ENCODE measurements around the gene STK32B.

DNA sequence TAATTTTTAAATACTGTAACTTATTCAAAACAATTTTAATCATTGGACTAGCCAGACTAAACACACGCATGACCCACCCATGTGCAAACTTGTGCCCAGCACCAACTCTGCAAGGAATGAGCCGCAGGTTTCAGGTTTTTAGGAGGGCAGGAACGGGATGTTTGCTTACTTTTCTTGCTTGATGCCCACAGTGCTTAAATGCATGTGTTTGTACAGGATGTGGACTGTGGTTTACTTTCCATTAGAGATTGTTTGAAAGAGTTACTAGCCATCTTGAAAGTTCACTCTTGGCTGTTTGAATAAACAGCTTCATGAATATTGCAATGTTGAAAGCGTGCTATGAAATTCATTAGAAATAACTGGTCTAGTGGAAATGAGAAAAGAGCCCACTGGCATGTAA is 83.3 kb downstream of the STK32B start:
- TF ChIP-seq, protein P1, sequence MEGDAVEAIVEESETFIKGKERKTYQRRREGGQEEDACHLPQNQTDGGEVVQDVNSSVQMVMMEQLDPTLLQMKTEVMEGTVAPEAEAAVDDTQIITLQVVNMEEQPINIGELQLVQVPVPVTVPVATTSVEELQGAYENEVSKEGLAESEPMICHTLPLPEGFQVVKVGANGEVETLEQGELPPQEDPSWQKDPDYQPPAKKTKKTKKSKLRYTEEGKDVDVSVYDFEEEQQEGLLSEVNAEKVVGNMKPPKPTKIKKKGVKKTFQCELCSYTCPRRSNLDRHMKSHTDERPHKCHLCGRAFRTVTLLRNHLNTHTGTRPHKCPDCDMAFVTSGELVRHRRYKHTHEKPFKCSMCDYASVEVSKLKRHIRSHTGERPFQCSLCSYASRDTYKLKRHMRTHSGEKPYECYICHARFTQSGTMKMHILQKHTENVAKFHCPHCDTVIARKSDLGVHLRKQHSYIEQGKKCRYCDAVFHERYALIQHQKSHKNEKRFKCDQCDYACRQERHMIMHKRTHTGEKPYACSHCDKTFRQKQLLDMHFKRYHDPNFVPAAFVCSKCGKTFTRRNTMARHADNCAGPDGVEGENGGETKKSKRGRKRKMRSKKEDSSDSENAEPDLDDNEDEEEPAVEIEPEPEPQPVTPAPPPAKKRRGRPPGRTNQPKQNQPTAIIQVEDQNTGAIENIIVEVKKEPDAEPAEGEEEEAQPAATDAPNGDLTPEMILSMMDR (IDR thresholded peaks at IDR 0.05) = no peak
- TF ChIP-seq POLR2A (IDR thresholded peaks at IDR 0.05) = no peak

All from heart left ventricle (tissue), 13 donors.